ENCODE data around the gene EXOC8. TPM values are rescaled to one million over a fixed set of nuclear protein-coding genes. Genes with fewer than 3 reads are reported as not detected.

Gene EXOC8
- total and polyA plus RNA-seq, 9 of the 15 experiments (the other 6 are each of a cell fraction or from before 2014, with no cell fraction given) = 2.1 to 13.6 (median 7.2) TPM

DNA sequence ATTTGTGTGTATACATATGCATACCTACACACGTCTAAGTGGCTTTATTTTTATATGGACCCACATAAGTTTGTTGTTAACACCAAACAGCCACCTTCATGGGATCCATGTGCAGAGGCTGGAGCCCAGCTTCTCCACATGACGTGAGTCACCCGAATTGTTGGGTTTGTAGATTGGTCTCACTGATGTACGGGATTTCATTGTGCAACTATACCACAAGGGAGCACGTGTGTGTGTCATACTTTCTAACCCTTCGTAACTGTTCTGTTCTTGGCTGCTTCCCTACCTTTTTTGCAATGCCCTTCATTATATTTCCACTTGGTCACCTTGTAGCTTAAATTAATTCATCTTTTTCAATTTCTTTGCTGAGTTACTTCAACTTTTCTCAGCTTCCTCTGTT is 21.5 kb upstream of the EXOC8 start:
- Histone ChIP-seq H3K27me3 (ENCODE audit: control insufficient read depth in 2 of 2, insufficient read depth in 2 of 2, low read length in 2 of 2) (no peaks in the 10 kb centered on the region), H3K9ac (ENCODE audit: insufficient read depth in 1 of 2, low read depth in 2 of 2, low read length in 2 of 2) (no peak overlapping the region), H4K20me1 (replicated peaks; ENCODE audit: control insufficient read depth, insufficient read depth, low read length) (0 out of 2 replicates have a peak, but pooled peaks cover 3% of the 10 kb centered on the region), H3K9me1 (ENCODE audit: control insufficient read depth, insufficient read depth, low read length) (no peaks in the 10 kb centered on the region), H3K79me2 (ENCODE audit: control insufficient read depth, insufficient read depth, low read length) (no peaks in the 10 kb centered on the region; the same call in 2 of the 3 replicates), H3K9me3 (replicated peaks; ENCODE audit: control insufficient read depth, insufficient read depth, low read depth, low read length) (no peaks in the 10 kb centered on the region), H3K36me3 (ENCODE audit: control insufficient read depth, insufficient read depth, low read length) (peaks cover 24% of the 10 kb centered on the region; the same call in 2 of the 3 replicates), H3K4me3 (no peak overlapping the region), H3K27ac (ENCODE audit: extremely low read depth, low read depth, low read length) (no peak overlapping the region), H3K4me1 (replicated peaks in 1 of 2; ENCODE audit: control insufficient read depth in 2 of 2, insufficient read depth in 2 of 2, low read length in 2 of 2) (peaks cover 0 to 16% of the 10 kb centered on the region in 2 experiments; a peak in 3 of 5 replicates), H3K4me2 (ENCODE audit: insufficient read depth, low read length) (no peak overlapping the region), H2AFZ (ENCODE audit: low read depth, low read length) (no peak overlapping the region)
- TF ChIP-seq, protein P1, sequence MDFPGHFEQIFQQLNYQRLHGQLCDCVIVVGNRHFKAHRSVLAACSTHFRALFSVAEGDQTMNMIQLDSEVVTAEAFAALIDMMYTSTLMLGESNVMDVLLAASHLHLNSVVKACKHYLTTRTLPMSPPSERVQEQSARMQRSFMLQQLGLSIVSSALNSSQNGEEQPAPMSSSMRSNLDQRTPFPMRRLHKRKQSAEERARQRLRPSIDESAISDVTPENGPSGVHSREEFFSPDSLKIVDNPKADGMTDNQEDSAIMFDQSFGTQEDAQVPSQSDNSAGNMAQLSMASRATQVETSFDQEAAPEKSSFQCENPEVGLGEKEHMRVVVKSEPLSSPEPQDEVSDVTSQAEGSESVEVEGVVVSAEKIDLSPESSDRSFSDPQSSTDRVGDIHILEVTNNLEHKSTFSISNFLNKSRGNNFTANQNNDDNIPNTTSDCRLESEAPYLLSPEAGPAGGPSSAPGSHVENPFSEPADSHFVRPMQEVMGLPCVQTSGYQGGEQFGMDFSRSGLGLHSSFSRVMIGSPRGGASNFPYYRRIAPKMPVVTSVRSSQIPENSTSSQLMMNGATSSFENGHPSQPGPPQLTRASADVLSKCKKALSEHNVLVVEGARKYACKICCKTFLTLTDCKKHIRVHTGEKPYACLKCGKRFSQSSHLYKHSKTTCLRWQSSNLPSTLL (IDR thresholded peaks at IDR 0.05) = no peak
- TF ChIP-seq, protein P2, sequence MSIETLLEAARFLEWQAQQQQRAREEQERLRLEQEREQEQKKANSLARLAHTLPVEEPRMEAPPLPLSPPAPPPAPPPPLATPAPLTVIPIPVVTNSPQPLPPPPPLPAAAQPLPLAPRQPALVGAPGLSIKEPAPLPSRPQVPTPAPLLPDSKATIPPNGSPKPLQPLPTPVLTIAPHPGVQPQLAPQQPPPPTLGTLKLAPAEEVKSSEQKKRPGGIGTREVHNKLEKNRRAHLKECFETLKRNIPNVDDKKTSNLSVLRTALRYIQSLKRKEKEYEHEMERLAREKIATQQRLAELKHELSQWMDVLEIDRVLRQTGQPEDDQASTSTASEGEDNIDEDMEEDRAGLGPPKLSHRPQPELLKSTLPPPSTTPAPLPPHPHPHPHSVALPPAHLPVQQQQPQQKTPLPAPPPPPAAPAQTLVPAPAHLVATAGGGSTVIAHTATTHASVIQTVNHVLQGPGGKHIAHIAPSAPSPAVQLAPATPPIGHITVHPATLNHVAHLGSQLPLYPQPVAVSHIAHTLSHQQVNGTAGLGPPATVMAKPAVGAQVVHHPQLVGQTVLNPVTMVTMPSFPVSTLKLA (conservative IDR thresholded peaks at IDR 0.05) = 0 out of 4 replicates have a peak, but pooled peaks of 1 of the 2 experiments have one; percentile 19
- TF ChIP-seq CEBPB (tag; IDR thresholded peaks at IDR 0.05) = peak; percentile 72
- TF ChIP-seq CBFA2T2 (conservative IDR thresholded peaks at IDR 0.05) = no peak
- no peak for TF ChIP-seq KAT8 (IDR thresholded peaks at IDR 0.05; ENCODE audit: low read depth)
- TF ChIP-seq POLR2B (IDR thresholded peaks at IDR 0.05; ENCODE audit: low read depth, partially characterized antibody) = peak; percentile 19
- TF ChIP-seq L3MBTL2 (IDR thresholded peaks at IDR 0.05) = no peak
- no peak for TF ChIP-seq SMARCB1 (IDR thresholded peaks at IDR 0.05; ENCODE audit: insufficient read length, low read depth)
- TF ChIP-seq, protein P3, sequence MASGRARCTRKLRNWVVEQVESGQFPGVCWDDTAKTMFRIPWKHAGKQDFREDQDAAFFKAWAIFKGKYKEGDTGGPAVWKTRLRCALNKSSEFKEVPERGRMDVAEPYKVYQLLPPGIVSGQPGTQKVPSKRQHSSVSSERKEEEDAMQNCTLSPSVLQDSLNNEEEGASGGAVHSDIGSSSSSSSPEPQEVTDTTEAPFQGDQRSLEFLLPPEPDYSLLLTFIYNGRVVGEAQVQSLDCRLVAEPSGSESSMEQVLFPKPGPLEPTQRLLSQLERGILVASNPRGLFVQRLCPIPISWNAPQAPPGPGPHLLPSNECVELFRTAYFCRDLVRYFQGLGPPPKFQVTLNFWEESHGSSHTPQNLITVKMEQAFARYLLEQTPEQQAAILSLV (tag; IDR thresholded peaks at IDR 0.05) = no peak
- TF ChIP-seq, protein P4, sequence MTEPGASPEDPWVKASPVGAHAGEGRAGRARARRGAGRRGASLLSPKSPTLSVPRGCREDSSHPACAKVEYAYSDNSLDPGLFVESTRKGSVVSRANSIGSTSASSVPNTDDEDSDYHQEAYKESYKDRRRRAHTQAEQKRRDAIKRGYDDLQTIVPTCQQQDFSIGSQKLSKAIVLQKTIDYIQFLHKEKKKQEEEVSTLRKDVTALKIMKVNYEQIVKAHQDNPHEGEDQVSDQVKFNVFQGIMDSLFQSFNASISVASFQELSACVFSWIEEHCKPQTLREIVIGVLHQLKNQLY (CRISPR knock-in tag; conservative IDR thresholded peaks at IDR 0.05) = no peak
- no peak for TF ChIP-seq NUFIP1 (IDR thresholded peaks at IDR 0.05; ENCODE audit: partially characterized antibody)
- 0 out of 2 replicates have a peak, but pooled peaks have one; percentile 52 for TF ChIP-seq POLR2AphosphoS2 (IDR thresholded peaks at IDR 0.05; ENCODE audit: low read length)
- no peak for TF ChIP-seq NFIC (IDR thresholded peaks at IDR 0.05)
- no peak for TF ChIP-seq KDM1A (IDR thresholded peaks at IDR 0.05)
- no peak for TF ChIP-seq ZNF224 (CRISPR knock-in tag; IDR thresholded peaks at IDR 0.05)
- 0 out of 2 replicates have a peak, but pooled peaks have one; percentile 22 for TF ChIP-seq POLR2AphosphoS5 (IDR thresholded peaks at IDR 0.05; ENCODE audit: control insufficient read depth, insufficient read depth, low read depth, low read length)
- no peak for TF ChIP-seq TSC22D4 (tag; IDR thresholded peaks at IDR 0.05)
- ChIA-PET CTCF (ENCODE audit: low intra/inter-chr PET ratio) (interaction anchor here (2.6 kb wide), 1 partner anchor 244 kb away, joined by 34 read pairs; no protein-coding TSS in a partner anchor), POLR2A (interaction anchor here (0.7 to 1.0 kb wide), 2 partner anchors 246 to 507 kb away, joined by 4 read pairs; no protein-coding TSS in a partner anchor)
- ATAC-seq (no peak), FAIRE-seq (no peak), DNase-seq (ENCODE audit: extremely low read depth in 1 of 4, low spot score in 3 of 4) (peak in 2 of 4 experiments; percentile 14 to 16)
- intact Hi-C loops (cut with micrococcal nuclease) = loop anchor here (2.0 to 5.0 kb wide), 2 partner anchors 64 to 133 kb away; partner anchors contain the start of gene EGLN1
- in situ Hi-C loops (cut with MboI) = no loop called here
- BruUV-seq (replicated peaks) = no TSS peak
- 80% methylated on average over 6 of the region's 6 CpGs for WGBS (ENCODE audit: insufficient coverage, low coverage, missing lambda C conversion rate)
